ENCODE results near the gene UBAP1.
"Not testable (repeated sequence)": the region's sequence is repeated elsewhere in the genome, so short reads cannot be mapped to it uniquely, and the experiment has no call there.

The UBAP1 gene

DNA sequence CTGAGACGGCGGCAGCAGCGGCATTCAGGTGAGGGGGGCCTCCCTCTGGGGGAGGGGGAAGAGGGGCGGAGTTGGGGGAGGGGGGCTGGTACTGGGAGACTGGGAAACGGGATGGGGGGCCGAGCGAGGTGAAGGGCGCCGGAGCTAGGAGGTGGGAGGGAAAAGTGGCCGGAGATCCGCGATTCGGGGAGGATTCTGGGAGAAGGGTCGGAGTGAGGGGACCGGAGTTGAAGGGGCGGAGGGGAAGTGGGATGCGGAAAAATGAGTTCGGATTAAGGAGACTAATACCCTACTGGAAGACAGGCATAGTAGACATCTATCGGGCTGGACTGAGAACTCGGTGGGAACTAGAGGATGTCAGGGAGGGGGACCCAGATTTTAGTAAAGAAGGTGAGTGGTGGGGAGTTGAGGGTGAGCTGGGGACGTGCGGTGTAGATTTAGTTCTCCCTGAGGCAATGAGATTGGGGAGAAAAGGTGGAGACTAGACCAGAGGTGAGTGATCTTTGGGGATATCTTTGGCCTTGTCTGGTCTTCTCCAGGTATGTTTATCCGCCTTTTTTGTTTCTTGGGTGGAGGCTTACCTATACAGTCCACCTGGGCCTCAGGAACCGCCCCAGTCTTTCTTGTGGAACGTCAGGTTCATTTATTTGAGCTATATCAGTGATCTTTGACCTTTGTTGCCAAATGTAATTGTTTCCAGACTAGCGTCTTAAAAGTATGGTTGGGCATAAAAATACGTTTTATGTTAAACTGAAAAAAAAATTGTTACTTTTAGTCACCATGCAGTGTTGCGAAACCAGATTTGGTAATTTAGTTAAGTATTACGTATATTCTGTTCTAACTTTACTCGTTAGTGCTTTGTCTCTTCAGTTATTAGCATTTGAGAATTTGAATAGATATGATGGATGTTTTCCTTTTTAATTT is 632 bp downstream of the UBAP1 start:
- DNase-seq, result peak; percentile 33

DNA sequence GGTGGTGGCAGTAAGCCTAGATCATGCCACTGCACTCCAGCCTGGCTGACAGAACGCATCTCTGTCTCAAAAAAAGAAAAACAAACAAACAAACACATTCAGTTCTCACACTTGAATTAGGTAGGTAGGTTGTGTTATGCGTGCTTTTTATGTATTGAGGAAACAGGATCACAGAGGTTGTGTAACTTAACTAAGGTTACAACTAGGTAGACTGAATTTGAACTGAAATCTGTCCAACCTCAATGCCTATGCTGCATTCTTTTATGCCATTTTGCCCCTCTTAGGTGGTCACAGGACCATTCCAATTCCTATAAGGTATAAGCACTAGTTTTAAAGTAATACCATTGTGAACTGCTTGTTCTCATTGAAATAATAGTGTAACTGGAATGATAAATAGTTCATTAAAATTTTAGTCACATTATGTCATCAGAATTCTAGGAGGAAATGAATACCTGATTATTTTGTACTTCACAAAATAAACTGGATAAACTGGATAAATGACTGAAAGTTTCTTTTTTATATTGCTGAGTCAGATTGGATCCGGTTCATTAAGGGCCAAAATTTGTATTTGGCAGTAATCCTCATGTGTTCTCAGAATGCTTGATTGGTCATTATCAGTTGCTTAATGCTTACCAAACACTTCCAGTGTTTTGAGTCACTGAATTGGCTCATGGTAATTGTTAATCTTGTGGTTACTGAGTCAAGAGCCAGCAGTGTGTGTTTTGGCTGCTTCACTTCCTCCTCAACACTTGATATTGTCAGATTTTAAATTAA is 7.1 kb downstream of the UBAP1 start:
- DNase-seq, result no peak

DNA sequence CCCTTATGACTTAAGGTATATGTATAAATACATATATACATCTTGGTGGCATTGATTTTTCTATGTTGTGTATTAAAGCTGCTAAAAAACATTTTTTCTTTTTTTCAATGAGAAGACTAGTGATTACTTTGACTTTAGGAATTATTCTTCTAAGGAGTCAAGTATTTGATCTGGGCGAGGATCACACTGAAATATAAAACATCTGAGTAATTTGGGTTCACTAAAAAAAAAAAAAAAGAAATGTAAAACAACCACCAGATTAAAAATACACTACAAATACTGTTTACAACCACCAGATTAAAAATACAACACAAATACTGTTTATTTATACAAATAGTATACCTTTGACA is 9.0 kb downstream of the UBAP1 start:
- DNase-seq, result no peak

DNA sequence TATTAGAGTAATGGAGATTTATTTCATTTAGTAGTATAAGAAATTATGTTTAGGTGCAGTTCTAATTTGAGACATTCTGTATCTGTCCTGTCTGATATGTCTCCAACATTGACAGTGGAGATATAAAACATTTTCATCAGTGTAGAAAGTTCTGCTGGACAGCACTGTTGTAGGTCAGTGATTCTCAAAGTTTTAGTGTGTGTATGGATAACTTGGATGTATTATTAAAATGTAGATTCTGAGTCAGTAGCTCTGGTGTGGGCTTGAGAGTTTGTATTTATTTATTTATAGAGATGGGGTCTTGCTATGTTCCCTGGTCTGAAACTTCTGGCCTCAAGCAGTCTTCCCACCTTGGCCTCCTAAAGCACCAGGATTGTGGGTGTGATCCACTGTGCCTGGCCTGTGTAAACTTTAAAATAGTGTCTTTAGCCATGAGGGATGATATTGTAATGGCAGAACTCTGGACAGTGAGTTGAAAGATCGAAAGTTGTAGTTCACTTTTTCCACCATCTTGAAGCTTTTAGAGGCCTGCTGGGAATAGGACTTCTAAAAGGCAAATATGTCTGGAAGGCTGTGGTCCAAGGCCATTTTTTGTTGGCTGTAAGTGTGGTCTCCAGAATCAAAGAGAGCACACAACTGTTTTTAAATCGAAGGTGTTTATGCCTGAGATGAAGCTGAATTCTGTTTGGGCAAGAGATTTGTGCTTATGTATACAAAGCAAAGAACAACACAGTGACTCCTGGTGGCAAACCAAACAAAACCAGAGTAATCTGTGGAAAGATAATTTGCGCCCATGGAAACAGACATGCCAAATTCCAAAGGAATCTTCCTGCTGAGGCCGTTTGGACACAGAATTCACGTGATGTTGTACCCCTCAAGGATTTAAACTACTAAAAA is 12.4 kb downstream of the UBAP1 start:
- no peak for DNase-seq

DNA sequence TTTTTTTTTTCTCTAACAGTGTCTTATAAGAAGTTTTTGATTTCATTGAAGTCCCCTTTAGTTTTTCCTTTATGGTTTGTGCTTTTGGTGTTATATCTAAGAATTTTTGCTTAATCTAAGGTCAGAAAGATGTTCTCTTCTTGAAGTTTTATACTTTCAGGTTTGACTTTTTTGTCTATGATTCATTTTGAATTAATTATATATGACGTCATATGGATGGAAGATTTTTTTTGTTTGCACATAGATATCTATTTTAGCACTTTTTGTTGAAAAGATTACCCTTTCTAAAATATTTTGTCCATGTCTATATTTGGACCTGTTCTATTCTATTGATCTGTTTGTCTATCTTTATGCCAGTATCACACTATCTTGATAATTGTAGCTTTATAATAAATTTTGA is 16.3 kb downstream of the UBAP1 start:
- DNase-seq, result no peak

DNA sequence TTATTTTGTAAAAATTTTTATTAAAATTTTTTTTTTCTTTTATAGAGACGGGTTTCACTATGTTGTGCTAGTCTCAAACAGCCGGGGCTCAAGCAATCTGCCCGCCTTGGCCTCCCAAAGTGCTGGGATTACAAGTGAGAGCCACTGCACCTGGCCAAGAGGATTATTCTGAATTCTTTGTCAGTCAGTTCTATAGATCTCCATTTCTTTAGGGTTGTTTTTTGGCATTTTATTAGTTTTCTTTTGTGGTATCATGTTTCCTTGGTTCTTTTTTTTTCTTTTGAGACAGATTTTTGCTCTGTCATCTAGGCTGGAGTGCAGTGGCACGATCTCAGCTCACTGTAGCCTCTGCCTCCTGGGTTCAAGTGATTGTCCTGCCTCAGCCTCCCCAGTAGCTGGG is 18.4 kb downstream of the UBAP1 start:
- not testable (repeated sequence) for DNase-seq

DNA sequence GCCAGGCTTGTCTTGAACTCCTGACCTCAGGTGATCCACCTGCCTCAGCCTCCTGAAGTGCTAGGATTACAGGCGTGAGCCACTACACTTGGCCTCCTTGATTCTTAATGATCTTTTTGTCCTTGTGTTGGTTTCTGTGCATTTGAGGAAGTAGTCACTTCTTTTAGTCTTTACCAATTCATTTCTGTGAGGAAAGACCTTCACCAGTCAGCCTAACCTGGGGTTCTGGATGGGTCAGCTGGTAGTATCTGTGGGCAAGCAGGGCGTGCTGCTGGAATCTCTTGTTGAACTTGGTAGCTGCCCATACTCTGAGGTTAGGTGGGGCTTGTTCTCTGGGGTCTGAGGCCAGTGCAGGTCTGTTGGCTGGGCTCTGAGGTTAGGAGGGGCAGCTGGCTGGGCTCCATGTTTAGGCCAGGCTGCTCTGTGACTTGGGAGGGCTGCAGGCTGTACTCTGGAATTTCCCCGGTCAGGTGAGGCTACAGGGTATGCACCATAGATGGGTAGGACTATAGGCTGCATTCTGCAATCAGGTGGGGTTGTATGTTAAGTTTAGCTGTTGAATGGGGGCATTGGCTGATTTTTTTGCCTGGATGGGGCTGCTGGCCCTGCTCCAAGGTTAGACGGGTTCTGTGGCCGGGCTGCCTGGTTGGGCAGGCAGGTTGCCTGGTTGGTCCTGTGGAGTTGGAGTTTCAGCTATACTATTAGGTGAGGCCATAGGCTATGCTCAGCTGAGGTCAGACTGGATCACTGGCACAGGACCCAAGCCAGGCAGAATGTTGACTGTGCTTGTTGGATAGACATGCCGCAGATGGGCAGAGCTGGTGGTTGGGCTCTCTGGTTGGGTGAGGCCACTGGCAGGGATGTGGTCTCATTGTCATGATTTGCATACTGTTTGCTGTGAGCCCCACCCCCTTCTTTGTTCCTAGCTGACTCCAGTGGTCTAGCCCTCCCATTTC is 19.2 kb downstream of the UBAP1 start:
- no peak for DNase-seq

DNA sequence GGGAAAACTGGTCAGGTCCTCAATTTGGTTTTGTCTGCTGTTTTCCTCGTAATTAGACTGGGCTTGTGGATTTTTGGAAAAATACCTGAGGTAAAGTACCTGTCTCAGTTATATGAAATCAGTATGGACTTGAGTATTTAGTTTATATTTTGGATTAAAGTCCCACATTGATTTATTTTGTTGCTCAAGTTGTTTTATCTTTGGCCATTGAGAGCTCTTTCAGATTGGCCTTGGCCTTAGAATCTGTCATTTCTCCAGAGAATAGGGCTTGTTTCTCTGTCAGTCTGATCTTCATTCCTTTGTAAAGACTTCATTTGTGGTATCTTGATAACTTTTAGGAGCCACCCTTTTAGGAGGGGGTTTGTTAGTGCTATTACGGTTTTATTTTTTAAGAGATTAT is 21.2 kb downstream of the UBAP1 start:
- no peak for DNase-seq

DNA sequence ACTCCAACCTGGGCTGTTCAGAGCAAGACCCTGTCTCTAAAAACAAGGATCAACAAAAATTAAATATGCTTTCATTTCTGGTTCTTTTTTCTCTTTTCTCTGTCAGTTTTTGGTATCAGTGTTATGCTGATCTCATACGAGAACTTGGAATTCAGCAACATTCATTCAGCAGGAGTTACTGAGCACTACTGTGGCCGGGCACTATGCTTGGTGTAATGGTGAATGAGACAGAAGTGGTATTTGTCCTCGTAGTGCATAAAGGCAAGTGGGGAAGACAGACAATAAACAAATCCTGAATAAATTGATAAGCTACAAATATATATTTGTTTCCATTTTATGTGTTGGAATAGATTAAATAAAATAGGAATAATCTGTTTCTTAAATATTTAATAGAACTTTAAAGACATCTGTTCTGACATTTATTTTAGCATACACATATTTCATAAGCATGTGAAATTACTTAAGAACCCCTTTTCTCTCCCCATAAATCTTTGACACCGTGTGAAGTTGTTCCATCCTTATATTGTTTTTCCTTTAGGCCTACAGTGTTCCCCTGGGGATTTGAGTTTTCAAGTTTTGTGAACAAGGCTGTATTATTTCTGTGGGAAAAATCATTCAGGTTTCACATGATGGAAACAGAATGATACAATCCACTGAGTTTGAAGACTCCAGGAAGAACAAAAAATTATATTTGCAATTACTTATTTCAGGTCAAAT is 24.6 kb downstream of the UBAP1 start:
- peak; percentile 7 for DNase-seq

DNA sequence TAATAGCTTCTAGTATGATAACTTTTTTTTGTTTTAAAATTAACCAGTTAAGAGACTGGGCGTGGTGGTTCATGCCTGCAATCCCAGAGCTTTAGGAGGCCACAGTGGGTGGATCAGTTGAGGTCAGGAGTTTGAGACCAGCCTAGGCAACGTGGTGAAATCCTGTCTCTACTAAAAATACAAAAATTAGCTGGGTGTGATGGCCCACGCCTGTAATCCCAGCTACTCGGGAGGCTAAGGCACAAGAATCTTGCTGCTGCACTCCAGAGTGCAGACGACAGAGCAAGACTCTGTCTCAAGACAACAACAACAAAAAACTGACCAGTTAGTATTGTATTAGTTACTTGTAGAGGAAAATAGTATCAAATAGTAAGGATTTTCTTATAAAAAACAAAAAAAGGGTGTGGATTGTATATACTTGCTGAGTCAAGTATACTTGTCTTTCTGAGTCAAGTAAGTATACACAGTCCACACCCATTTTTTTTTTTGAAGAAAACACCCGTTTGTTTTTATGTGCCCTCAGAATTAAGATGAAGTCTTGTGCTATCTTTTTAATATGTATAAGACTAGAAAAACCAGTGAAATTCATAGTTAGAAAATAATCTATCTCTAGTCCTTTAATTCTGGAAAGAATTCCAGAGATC is 25.3 kb downstream of the UBAP1 start:
- no peak for DNase-seq

DNA sequence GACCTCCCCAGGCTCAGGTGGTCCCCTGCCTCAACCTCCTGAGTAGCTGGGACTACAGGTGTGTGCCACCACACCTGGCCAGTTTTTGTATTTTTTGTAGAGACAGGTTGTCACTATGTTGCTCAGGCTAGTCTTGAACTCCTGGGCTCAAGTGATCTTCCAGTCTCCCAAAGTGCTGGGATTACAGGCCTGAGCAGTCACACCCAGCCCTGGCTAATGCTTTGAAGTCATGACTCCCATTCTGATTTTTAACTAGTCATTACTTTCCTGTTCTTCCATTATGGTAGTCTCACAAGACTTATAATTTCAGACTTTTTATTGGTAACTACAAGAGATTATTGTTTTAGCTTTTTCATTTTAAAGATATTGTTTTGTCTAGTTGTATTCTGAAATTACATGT is 26.3 kb downstream of the UBAP1 start:
- DNase-seq, result no peak

DNA sequence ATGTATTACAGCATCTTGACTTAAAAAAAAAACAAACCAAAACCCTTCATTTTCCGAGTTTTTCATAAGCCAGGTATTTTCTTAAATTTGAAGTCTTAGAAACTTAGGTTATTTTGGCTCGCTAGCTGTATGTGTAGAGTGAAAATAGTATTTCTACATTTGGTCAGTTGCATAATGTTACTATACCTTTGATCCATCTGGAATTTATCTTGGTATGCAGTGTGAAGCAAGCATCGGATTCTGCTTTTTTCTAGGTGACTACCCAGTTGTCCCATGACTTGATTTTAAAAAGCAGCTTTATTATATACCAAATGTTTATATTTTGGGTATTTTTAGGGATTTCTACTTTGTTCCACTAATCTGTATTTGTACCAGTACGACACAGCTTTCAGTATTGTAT is 27.7 kb downstream of the UBAP1 start:
- DNase-seq, result no peak

DNA sequence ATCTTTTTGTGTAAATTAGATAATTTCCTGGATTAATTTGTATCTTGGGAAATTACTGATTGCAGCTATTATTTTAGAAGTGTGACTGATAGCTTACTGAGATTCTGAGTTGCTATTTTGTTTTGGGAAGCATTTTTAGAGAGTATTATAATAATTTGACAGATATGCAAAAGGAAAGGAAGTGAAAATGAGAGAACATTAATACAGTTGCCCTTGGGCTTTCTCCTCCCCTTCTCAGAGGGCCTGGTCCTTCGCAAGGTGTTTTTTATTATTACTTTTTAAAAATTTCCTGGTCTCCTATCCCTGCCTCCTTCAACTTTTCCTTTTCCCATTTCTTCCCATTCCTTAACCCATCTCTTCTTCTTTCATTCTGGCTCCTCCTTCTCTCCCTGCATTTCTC is 32.6 kb downstream of the UBAP1 start:
- no peak for DNase-seq

DNA sequence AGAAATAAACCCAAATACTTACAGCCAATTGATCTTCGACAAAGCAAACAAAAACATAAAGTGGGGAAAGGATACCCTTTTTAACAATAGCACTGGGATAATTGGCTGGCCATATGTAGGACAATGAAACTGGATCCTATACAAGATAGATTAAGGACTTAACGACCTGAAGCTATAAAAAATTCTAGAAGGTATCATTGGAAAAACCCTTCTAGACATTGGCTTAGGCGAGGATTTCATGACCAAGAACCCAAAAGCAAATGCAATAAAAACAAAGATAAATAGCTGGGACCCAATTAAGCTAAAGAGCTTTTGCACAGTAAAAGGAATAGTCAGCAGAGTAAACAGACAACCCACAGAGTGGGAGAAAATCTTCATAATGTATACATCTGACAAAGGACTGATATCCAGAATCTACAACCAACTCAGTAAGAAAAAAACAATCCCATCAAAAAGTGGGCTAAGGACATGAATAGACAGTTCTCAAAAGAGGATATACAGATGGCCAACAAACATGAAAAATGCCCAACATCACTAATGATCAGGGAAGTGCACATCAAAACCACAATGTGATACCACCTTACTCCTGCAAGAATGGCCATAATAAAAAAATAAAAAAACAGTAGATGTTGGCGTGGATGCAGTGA is 35.6 kb downstream of the UBAP1 start:
- DNase-seq, result not testable (repeated sequence)

DNA sequence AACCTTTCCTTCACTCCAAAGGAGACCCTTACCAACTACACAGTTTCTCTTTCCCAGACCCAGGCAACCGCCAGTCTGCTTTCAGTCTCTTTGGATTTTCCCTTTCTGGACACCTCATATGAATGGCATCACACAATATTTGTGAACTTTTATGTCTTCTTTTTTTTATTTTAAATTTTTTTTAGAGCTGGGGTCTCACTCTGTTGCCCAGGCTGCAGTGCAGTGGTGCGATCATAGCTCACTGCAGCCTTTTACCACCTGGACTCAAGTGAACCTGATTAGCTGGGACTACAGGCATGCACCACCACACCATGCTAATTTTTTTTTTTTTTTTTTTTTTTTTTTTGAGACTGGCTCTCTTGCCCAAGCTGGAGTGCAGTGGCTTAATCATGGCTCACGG is 37.5 kb downstream of the UBAP1 start:
- no peak for DNase-seq

DNA sequence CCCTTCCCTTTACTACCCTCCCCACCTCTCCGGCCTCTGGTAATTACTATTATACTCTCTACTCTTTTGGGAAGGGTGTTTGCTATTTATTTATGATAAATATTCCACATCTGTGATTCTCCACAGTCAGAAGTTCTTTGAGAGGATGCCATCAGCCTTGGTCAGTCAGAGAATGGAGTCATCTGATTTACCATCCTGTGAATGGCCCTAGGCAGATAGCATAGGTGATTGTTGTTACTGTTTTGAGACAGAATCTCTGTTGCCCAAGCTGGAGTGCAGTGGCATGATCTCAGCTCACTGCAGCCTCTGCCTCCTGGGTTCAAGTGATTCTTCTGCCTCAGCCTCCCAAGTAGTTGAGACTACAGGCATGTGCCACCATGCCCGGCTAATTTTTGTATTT is 38.2 kb downstream of the UBAP1 start:
- not testable (repeated sequence) for DNase-seq

DNA sequence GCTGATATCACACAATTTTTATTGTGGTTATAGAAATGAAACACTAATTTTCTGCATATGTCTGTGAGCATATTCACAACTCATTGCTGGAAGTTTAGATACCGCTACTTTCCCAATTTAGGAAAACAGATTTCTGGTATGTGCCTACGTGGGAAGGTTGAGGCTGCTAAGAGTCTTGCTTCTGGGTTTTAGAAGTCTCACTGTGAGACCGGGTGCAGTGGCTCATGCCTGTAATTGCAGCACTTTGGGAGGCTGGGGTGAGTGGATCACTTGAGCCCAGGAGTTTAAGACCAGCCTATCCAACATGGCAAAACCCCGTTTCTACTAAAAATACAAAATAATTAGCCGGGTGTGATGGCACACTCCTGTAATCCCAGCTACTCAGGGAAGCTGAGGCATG is 39.6 kb downstream of the UBAP1 start:
- no peak for DNase-seq

DNA sequence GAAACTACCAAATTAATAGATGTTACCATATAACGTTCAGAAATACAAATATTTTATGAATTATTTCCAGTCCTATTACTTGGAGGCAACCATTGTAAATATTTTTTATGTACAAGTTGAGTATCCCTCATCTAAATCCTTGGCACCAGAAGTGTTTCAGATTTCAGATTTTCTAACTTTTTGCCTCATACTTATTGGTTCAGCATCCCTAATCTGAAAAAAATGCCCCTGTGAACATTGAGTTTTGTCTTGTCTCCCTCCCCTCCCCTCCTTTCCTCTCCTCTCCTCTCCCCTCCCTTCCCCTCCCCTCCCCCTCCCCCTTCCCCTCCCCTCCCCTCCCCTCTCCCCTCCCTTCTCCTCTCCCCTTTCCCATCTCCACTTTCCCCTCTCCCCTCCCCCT is 40.6 kb downstream of the UBAP1 start:
- DNase-seq, result no peak

DNA sequence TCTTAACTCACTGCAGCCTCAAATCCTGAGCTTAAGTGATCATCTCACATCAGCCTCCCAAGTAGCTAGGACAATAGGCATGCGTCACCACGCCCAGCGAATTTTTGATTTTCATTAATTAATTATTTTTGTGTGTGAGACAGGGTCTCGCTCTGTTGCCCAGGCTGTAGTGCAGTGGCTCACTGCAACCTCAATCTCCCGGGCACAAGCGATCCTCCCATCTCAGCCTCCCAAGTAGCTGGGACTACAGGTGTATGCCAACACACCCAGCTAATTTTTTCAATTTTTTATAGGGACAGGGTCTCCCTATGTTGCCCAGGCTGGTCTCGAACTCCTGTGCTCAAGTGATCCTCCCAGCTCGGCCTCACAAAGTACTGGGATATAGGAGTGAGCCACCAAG is 41.4 kb downstream of the UBAP1 start:
- no peak for DNase-seq

DNA sequence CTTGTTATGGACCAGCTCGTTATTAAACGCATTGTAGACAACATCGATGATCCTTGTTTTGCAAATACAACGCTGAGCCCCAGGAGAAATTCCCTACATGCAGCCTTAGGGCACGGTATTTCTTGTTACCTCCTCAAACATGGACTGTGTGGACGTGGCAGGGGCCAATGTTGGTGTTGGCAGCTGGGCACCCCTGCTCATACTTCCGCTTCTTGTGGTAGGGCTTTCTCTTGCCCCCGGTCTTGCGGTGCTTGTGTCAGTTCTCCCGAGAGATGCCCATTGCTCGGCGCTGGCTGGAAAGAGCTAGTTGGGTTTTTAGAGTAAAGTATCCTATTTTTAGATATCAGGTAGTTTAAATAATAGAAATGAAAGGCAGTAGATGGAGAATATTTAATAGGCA is 45.5 kb downstream of the UBAP1 start:
- DNase-seq, result no peak

Data from midbrain (tissue), 1 donor.